Measurements from ENCODE around the gene GNAI1. TPM values are rescaled to one million over a fixed set of nuclear protein-coding genes. Genes with fewer than 3 reads are reported as not detected.

Gene GNAI1
- total RNA-seq, result 1 to 10 TPM; 1.6 to 2.0 TPM

DNA sequence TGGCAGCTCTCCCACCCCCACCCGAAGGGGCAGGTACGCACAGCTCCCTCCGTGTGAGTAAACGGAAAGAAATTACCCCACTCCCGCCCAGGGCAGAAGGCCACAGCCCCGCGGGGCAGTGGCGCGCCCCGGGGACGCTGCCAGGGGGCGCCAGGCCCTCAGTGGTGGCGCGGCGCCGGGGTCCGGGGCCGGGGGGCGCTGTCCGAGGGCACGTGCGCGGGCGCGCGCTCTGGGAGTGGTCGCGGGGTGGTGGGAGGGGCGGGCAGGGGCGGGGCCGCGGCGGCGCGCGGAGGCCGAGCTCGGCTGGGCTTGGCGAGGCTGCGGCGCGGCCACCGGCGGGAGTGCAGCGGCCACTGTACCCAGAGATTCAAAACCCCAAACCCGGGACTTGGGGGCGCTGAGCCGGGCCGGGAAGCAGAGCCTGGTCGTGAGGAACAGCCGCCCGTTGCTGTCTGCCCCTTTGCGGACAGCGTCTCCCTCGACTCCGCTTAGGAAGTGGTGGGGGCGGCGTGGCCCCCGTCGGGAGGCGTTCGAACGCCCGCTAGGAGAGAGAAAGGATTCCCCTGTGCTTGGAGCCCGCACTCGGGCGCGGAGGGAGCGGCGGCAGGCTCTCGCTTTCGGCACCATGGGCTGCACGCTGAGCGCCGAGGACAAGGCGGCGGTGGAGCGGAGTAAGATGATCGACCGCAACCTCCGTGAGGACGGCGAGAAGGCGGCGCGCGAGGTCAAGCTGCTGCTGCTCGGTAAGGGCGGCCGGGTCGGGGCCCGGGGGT, at the start of gene GNAI1:
Gene GNAI1 (plus strand): TSS at position 296 of the 773 bp plus-strand sequence. CDS start 330 bp downstream, at position 626.
- Mint-ChIP-seq H3K4me3 (peak within 1 kb of the TSS; percentile 76), H3K27me3 (peaks cover 53% of the 10 kb centered on the region), H3K36me3 (no peaks in the 10 kb centered on the region), H3K9me3 (no peaks in the 10 kb centered on the region), H3K4me1 (peaks cover 26% of the 10 kb centered on the region), H3K27ac (peak within 1 kb of the TSS; percentile 75)
- DNase-seq, result peak; percentile 46

DNA sequence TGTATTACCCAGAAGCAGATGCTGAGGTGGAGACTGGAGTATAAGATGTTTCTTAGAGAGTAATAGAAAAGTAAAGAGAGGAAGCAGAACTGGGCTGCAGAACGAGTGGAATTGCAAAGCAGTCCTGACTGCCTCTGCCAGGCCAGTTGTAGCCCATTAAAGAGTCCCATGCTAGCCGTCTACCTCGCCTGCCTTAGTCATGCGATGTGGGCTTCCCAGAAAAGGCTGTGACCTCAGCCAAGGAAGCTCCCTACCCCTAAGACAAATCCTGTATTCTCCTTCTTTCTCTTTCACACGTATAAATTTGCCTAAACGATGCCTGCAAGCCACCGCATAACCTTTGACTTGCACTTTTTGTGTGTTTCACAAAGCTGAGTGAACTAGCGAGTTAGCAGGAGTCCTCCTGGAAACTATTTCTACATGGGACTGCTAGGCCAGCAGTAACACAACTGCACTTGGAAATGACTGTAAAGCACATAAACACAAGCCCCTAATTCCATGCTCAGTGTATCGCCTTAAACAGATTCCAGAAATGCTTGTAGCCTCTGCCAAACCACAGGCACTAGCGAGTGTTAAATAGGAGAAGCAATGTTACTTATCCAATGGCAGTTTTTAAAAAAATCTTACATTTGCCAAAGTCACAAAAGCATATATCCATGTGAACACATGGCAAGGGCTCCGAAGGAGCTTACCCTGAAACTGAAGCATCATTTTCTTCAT, 47.4 kb upstream of the GNAI1 start:
- DNase-seq, result no peak
- Mint-ChIP-seq H3K9me3 (no peaks in the 10 kb centered on the region), H3K4me1 (no peaks in the 10 kb centered on the region), H3K27me3 (no peaks in the 10 kb centered on the region), H3K36me3 (no peaks in the 10 kb centered on the region), H3K4me3 (no peak overlapping the region), H3K27ac (no peak overlapping the region)

DNA sequence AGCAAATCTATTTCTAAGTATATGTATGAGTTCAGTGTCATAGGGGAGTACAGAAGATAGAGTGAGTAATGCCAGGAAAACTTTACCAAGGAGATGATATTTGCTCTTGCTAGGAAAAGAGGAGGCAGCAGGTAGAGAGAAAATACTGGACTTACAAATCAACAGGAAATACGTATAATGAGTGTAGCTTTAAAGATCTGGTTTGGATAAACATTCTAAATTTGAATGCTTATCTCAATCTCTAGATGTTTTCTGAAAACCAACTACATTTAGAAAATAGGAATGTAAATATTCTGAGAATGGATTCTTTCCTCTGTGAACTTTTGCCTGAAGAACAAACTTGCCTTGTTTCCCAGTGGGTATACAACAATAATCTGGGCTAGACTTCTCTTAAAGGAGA, 46.9 kb upstream of the GNAI1 start:
- Mint-ChIP-seq H3K9me3 (no peaks in the 10 kb centered on the region), H3K4me3 (no peak overlapping the region), H3K27ac (no peak overlapping the region), H3K36me3 (no peaks in the 10 kb centered on the region), H3K4me1 (no peaks in the 10 kb centered on the region), H3K27me3 (no peaks in the 10 kb centered on the region)
- DNase-seq, result no peak

DNA sequence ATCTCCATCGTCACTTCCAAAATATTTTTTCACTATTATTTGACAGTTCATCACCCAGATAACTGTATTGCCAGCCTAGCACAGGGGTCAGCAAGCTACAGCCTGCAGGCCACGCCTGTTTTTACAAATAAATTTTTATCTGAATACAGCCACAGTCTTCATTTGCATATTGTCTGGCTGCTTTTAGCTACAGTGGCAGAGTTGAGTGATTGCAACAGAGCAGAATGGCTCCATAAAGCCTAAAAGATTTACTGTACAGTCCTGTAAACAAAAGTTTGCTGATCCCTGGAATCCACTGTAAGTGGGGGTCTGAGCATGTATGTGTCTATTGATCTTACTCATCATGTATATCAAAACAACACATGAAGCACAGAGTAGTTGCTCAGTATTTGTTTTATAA, 45.9 kb upstream of the GNAI1 start:
- Mint-ChIP-seq H3K9me3 (no peaks in the 10 kb centered on the region), H3K27me3 (no peaks in the 10 kb centered on the region), H3K27ac (no peak overlapping the region), H3K4me3 (no peak overlapping the region), H3K4me1 (no peaks in the 10 kb centered on the region), H3K36me3 (no peaks in the 10 kb centered on the region)
- DNase-seq, result no peak

DNA sequence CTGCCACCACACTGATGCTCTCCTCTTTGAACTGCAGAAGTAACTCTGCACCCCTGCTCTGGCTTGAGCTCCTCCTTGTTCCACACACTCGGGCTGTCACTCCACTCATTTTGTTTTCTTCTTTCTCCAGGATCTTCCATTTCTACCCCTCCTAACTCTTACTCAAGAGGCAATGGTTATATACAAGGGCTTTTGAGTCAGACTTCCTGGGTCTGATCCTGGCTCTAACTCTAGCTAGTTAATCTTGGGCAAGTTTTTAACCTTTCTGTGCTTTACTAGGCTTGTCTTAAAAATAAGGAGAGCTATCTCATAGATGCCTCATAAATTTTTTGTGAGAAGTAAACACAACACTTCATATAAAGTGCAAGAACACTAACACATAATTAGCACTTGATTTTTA, 45.3 kb upstream of the GNAI1 start:
- no peak for DNase-seq
- Mint-ChIP-seq H3K27ac (no peak overlapping the region), H3K9me3 (no peaks in the 10 kb centered on the region), H3K4me1 (no peaks in the 10 kb centered on the region), H3K27me3 (no peaks in the 10 kb centered on the region), H3K4me3 (no peak overlapping the region), H3K36me3 (no peaks in the 10 kb centered on the region)

DNA sequence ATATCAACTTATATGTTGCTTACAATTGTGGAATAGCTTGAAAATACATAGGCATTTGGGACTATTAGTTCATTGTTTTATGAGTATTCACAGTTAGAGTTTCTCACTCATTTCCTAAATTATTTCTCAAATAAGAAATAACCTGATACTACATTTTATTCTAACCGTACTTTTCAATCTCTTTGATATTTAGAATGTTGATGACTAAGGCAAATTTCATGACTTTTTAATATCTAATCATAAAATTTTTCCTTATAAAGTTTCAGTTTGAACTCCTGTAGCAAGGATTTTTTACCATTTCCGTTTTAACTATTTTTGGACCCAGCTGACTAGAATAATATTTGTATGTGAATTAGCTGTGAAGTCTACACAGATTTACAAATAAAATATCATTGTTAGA, 41.3 kb upstream of the GNAI1 start:
- H3K27ac Mint-ChIP-seq, result no peak overlapping the region
- no peaks in the 10 kb centered on the region for H3K27me3 Mint-ChIP-seq
- H3K4me3 Mint-ChIP-seq, result no peak overlapping the region

DNA sequence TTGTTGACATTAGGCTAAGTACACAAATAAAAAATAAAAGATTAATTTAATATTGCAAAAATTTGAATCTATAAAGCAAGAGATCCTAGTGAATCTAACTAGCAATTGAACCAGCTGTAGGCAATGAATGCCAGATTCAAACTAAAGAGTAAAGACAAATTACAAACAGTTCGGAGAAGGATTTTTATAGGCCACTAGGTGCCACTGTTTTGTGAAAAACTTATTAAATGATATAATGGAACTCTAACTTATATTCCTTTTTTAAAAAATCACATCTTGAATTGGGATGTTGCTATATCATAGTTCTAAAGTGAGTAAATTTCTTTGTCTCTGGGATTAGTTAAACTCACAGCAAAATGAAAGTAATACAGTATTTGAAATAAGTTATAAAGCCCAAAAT, 39.1 kb upstream of the GNAI1 start:
- H3K27ac Mint-ChIP-seq, result no peak overlapping the region
- no peaks in the 10 kb centered on the region for H3K36me3 Mint-ChIP-seq
- no peaks in the 10 kb centered on the region for H3K9me3 Mint-ChIP-seq
- DNase-seq, result no peak
- H3K4me1 Mint-ChIP-seq, result no peaks in the 10 kb centered on the region
- no peak overlapping the region for H3K4me3 Mint-ChIP-seq
- H3K27me3 Mint-ChIP-seq, result no peaks in the 10 kb centered on the region

More for the DNA sequence above, 41.3 kb upstream of the GNAI1 start:
- Mint-ChIP-seq H3K36me3 (no peaks in the 10 kb centered on the region), H3K4me1 (no peaks in the 10 kb centered on the region), H3K9me3 (no peaks in the 10 kb centered on the region)
- DNase-seq, result no peak

DNA sequence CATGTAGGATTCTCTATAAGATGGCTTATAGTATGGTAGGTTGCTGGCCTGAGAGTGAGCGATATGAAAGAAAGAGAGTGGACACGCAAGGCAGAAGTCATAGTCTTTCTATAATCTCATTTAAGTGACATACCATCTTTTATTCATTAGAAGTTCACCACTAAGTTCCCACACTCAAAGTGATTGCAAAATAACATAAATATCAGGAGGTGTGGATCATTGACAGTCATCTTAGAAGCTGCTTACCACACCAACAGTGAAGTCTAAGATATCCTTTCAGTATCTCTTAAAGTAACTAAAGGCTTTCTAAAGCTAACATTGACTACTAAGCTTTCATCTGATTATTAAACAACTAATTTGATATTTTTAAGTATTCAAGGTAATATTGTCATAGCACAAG, 36.9 kb upstream of the GNAI1 start:
- no peaks in the 10 kb centered on the region for H3K36me3 Mint-ChIP-seq
- no peaks in the 10 kb centered on the region for H3K9me3 Mint-ChIP-seq
- no peak overlapping the region for H3K27ac Mint-ChIP-seq
- H3K4me1 Mint-ChIP-seq, result no peaks in the 10 kb centered on the region
- DNase-seq, result no peak
- H3K4me3 Mint-ChIP-seq, result no peak overlapping the region
- H3K27me3 Mint-ChIP-seq, result no peaks in the 10 kb centered on the region

DNA sequence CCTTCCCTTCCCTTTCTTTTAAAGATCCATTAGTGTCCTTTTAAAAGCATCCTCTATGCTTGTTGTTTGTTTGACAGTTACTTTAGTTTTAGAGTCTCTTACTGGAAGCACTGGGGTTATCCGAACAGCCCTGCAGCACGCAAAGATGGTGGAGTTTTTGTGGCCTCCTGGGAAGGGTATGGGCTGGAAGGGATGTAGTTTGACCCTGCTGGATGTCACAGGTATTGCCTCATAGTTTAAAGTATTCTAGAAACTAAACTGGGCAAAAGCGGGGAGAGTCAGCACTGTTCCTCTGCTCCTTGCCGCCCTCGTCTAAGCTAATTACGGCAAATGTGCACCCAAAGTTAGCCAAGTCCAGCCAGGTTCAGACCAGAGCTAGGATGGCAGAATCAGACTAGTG, 35.8 kb upstream of the GNAI1 start:
- H3K9me3 Mint-ChIP-seq, result no peaks in the 10 kb centered on the region
- DNase-seq, result no peak
- no peaks in the 10 kb centered on the region for H3K4me1 Mint-ChIP-seq
- H3K27me3 Mint-ChIP-seq, result no peaks in the 10 kb centered on the region
- no peak overlapping the region for H3K4me3 Mint-ChIP-seq
- no peaks in the 10 kb centered on the region for H3K36me3 Mint-ChIP-seq
- H3K27ac Mint-ChIP-seq, result no peak overlapping the region

DNA sequence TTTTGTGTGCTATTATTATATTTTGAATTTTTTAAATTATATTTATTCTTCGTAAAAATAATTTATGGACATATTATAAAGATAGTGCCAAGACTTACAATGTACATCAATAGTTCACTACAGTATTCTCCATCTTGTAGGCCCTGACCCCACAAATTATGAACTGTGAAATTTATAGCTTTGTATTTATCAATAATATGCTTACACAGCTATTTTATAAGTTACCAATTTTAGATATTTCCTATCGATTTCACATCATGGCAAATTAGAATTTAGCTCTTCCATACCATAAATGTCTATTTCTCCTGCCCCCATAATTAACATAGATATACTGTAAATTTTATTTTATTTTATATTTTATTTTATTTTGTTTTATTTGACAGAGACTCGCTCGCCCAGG, 34.4 kb upstream of the GNAI1 start:
- DNase-seq, result no peak
- Mint-ChIP-seq H3K9me3 (no peaks in the 10 kb centered on the region), H3K36me3 (no peaks in the 10 kb centered on the region), H3K27ac (no peak overlapping the region), H3K4me3 (no peak overlapping the region), H3K27me3 (no peaks in the 10 kb centered on the region), H3K4me1 (no peaks in the 10 kb centered on the region)

DNA sequence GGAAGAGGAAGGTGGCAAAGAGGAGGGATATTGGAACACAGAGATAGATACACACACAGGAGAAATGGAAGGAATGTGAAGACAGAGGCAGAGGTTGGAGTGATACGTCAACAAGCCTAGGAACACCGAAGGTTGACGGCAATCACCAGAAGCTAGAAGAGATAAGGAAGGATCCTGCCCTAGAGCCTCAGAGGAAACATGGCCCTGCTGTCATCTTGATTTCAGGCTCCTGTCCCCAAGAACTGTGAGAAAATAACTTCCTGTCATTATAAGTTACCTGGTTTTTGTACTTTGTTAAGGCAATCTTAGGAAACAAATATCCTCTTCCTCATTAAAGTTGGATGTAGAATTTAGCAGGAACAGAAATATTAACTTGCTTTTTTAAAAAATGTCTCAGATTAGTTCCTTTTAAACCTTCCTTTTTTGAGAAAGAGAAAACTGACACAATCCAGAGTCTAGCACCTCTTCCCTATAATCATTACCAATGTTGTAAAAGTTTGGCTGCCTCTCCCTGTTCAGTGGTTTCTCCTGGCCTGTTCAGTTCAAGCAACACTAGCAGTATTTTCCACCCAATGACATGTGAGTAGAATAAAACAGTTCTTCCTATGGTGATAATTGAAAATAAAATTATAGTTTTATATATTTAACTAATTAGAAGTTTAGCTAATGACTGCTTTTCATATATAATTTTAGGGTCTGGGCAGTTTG, 28.8 kb upstream of the GNAI1 start:
- Mint-ChIP-seq H3K9me3 (no peaks in the 10 kb centered on the region), H3K4me3 (no peak overlapping the region), H3K4me1 (peaks cover 21% of the 10 kb centered on the region), H3K27ac (no peak overlapping the region), H3K36me3 (no peaks in the 10 kb centered on the region), H3K27me3 (no peaks in the 10 kb centered on the region)
- DNase-seq, result no peak

DNA sequence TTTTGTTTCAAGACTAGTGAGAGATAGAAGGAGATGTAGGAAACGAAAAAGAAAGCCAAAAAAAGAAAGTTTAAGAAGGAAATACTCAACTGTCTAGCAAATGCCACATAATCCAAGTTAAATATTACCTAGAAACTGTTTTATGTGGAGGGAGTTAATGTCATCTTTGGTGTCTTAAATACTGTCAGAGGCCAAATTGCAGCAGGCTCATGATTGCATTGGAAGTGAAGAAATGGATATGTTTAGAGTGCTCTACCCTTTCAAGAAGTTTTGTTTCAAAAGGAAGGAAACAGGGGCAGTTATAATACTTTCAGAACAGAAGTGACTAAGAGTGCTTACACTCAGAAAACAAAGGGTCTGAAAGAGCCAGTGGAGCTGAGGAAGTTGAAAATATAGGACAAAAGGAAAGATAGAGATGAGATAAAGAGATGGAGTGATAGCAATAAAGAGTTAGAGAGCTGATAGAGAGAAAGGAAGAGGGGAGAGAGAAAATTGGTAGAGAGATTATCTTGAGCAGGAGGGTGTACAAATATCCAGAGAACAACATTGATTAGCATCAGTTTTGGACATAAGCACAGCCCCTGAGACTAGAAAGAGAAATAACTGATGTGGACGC, 28.0 kb upstream of the GNAI1 start:
- Mint-ChIP-seq H3K36me3 (no peaks in the 10 kb centered on the region), H3K4me3 (peak overlapping the region; percentile 19), H3K9me3 (no peaks in the 10 kb centered on the region), H3K4me1 (peaks cover 21% of the 10 kb centered on the region), H3K27me3 (no peaks in the 10 kb centered on the region), H3K27ac (peak overlapping the region; percentile 75)
- no peak for DNase-seq

DNA sequence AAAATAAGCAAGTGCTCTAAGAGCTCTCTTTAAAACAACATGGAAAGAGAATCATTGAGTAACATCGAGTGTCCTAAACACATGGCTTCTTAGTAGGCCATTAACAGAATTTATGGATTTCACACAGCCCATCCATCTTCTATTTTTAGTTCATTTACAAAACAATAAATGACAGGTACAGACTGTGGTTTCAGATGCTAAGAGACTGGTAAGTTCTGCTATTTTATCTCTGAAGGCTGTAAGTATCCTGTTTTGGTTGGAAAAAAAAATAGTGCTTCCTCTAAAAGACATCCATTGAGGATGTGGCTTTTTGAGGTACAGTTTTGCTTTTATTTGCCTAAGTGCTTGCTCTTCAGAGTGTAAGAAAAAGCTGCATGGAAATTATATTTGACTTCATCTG, 27.4 kb upstream of the GNAI1 start:
- H3K4me3 Mint-ChIP-seq, result no peak overlapping the region
- no peak for DNase-seq
- H3K27ac Mint-ChIP-seq, result no peak overlapping the region
- peaks cover 21% of the 10 kb centered on the region for H3K4me1 Mint-ChIP-seq
- H3K27me3 Mint-ChIP-seq, result no peaks in the 10 kb centered on the region
- no peaks in the 10 kb centered on the region for H3K36me3 Mint-ChIP-seq
- H3K9me3 Mint-ChIP-seq, result no peaks in the 10 kb centered on the region

DNA sequence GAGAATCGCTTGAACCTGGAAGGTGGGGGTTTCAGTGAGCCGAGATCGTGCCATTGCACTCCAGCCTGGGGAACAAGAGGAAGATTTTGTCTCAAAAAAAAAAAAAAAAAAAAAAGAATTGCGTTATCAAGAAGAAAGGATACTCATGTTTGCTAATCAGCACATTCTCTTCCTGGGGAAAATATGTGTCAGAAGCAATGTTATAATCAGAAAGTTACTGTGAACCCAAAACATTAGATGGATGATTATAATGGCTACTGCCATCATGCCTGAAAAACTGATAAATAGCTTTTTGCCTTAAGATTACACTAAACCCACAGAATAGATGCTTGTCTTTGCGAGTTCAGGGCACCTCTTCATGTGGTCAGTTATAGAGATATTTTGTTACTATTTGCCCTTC, 24.3 kb upstream of the GNAI1 start:
- H3K27me3 Mint-ChIP-seq, result no peaks in the 10 kb centered on the region
- no peaks in the 10 kb centered on the region for H3K36me3 Mint-ChIP-seq
- no peaks in the 10 kb centered on the region for H3K9me3 Mint-ChIP-seq
- H3K4me1 Mint-ChIP-seq, result peaks cover 20% of the 10 kb centered on the region
- H3K4me3 Mint-ChIP-seq, result no peak overlapping the region
- DNase-seq, result no peak
- no peak overlapping the region for H3K27ac Mint-ChIP-seq

DNA sequence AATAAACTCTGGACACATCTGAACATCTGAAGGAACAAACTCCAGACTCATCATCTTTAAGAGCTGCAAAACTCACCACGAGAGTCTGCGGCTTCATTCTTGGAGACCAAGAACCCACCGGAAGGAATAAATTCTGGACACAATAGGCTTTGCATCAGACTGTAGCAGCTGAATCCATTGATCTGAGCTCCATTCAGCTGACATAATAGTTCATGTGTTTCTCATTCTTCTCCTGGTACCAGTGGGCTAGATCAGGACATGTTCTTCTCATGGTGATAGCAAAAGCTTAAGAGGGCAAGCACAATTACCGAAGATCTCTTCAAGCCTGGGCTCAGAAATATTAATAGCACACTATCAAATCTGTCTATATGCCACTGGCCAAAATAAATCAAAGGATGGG, 20.5 kb upstream of the GNAI1 start:
- Mint-ChIP-seq H3K36me3 (no peaks in the 10 kb centered on the region), H3K4me3 (no peak overlapping the region), H3K9me3 (no peaks in the 10 kb centered on the region), H3K27ac (no peak overlapping the region), H3K4me1 (no peaks in the 10 kb centered on the region), H3K27me3 (no peaks in the 10 kb centered on the region)
- no peak for DNase-seq
